Activated CD4-positive, alpha-beta T cell treated with anti-CD3 and anti-CD28 coated beads, Interleukin-2, amount 50 U/mL, for 1 hour (primary cell): ENCODE measurements around the gene PTTG1.

ENCODE experiments used
- DNase-seq: peaks from one replicate; pipeline ENCODE4 v3.0.0-alpha.2; 2020

The PTTG1 gene

DNA sequence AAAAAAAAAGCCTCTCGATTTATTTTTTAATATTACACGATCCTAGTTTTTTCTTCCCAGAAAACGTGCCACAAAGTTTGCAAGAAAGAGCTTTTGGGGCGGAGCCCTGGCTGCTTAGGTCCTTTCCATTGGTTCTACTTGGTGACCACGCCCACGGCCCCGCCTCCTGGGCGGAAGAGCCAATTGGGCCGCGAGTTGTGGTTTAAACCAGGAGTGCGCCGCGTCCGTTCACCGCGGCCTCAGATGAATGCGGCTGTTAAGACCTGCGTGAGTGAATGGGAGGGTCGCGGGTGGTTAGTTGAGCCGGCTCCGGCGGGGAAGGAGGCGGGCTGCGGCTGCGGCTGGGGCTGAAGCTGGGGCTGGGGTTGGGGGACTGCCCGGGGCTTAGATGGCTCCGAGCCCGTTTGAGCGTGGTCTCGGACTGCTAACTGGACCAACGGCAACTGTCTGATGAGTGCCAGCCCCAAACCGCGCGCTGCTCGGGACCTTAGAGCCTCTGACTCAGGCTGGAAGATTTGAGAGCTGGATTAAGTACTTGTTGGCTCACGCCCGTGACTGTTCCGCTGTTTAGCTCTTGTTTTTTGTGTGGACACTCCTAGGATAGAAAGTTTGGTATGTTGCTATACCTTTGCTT lies at the start of gene PTTG1:
TSS of gene PTTG1 (plus strand) at position 231 of the 634 bp plus-strand sequence. CDS start 458 bp downstream, outside the sequence.
- peak; percentile 88 for DNase-seq

GRCh38 chr5:160375166-160375565 lies 46.5 kb upstream of the PTTG1 start:
- no peak for DNase-seq

GRCh38 chr5:160375701-160376100 lies 46.0 kb upstream of the PTTG1 start:
- DNase-seq, result no peak

- DNase-seq, result no peak
These were observed 45.2 kb upstream of the PTTG1 start for GRCh38 chr5:160376416-160376815.

GRCh38 chr5:160377651-160378050 lies 44.0 kb upstream of the PTTG1 start:
- no peak for DNase-seq

DNA sequence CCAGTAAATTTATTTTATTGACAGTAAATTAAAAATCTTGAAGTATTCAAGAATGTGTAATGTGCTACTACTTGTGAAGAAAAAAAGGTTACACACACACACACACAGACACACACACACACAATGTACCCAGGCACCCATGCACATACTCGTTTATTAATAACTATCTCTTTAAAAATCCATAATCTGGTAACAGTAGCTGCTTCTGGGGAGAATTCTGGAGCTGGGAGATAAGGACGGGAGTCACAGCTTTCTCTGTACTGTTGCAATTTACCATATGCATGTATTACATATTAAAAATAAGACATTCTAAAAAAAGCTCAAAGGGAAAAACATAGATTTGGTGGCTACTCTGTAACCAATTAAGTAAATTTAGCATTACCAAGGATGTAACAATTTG lies 43.3 kb upstream of the PTTG1 start:
- no peak for DNase-seq

DNA sequence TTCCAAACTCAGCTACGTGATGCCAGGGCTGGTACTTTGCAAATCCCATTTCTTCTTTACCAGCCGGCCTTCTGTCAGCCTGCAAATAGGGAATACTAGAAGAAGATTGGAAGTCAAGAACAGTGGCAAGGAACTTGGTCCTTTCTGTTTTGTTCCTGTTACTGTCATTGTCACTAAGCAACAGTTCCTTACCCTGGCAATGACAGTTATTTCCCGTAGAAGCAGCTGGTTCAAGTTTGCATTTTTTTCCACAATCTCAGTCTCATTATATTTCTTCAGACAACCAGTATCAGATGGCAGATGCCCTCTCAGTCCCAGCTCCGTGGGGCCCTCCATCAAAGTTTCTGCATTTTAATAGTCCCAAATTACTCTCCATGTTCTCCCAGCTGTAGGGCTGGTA lies 42.1 kb upstream of the PTTG1 start:
- DNase-seq, result no peak

GRCh38 chr5:160380041-160380440 lies 41.6 kb upstream of the PTTG1 start:
- DNase-seq, result no peak

DNA sequence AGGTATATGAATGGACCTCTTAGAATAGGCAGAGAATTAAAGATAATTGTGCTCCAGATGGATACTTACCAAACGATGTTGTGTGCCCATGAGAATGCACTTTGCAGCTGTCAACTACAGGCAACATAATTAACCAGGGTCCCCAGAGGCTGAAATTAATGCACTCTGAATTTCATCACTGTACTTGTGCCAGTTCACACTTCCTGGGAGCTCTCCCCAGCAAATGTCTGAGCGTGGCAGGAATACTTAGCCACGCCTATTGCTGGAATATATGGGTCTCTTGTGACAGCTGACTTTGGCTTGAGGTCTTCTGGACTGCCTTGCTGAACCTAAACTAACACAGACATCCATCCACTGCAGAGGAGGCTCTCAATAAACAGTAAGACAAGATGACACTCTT lies 39.3 kb upstream of the PTTG1 start:
- DNase-seq, result no peak

- no peak for DNase-seq
These were observed 37.0 kb upstream of the PTTG1 start for GRCh38 chr5:160384681-160385080.

GRCh38 chr5:160385496-160385895 lies 36.2 kb upstream of the PTTG1 start:
- no peak for DNase-seq

DNA sequence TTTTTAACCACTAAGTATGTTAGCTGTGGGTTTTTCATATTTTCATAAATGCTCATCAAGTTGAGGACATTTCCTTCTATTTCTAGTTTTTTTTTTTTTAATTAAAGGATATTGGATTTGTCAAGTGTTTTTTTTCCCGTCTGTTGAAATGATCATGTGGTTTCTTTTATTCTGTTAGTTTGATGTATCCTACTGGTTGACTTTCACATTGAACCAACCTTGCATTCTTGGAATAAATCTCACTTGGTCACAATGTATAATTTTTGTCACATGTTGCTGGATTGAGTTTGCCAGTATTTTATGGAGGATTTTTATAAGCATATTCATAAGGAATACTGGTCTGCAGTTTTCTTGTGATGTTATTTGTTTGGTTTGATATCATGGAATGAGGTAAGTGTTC lies 34.2 kb upstream of the PTTG1 start:
- no peak for DNase-seq

DNA sequence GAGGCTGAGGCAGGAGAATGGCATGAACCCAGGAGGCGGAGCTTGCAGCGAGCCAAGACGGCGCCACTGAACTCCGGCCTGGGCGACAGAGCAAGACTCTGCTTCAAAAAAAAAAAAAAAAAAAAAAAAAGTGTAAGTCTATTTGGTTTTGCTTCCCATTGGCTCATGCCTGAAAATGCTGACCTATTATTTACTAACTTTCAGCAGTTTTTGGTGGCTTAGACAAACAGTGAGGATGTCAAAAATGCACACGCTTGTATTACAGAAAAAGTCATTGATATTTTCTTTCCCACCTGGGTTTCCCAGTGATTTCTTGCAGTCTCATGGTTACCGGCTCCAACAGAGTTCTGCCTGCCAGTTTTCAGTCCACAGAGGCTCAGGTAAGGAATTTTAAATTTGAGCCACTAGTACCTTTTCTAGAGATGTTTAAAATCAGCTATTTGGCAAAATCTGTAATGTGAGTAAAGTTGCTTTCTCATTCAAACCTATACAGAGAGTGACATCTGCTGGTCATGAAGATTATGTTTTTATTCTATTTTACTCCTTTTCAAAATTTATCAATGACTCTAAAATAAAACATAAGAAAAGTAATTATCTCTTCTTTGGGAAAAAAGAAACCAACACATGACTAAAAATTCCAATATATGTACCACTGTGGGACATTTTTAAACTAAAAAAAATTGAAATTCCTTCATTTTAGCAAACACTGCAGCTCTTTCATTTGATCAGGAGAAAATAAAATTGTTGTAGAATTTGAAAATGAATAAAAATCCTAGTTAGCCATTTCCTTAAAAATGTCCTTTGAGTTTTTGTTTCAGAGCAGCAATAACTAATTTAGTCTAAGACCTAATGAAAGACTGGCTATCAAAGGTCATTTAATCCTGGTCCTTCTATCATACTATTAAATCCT lies 30.6 kb upstream of the PTTG1 start:
- DNase-seq, result no peak

- no peak for DNase-seq
These were observed 26.5 kb upstream of the PTTG1 start for GRCh38 chr5:160395111-160395510.

DNA sequence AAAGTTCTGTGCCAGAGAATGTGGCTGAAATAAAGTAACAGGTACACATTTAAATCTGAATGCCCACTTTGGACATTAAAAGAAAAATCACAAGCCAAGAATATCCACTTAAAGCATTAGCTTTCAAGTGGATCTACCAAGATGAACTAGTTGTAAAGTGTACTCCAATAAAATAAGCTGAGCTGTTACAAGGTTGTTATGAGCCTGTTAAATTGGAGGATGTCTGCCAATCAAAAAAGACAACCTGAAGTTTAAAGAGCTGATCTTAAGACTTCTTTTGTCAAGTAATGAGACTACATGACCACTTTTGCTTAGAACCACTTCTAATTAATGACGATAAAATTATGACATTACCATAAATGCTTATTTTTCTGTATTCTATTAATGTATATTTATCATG lies 24.2 kb upstream of the PTTG1 start:
- DNase-seq, result no peak

GRCh38 chr5:160398806-160399205 lies 22.8 kb upstream of the PTTG1 start:
- no peak for DNase-seq

- DNase-seq, result peak; percentile 50
These were observed 22.0 kb upstream of the PTTG1 start, which contains the start of gene FAM200C for GRCh38 chr5:160399402-160400353. FAM200C (minus strand) TSS chr5:160400054; CDS start chr5:160395490, 4,564 bp downstream.

DNA sequence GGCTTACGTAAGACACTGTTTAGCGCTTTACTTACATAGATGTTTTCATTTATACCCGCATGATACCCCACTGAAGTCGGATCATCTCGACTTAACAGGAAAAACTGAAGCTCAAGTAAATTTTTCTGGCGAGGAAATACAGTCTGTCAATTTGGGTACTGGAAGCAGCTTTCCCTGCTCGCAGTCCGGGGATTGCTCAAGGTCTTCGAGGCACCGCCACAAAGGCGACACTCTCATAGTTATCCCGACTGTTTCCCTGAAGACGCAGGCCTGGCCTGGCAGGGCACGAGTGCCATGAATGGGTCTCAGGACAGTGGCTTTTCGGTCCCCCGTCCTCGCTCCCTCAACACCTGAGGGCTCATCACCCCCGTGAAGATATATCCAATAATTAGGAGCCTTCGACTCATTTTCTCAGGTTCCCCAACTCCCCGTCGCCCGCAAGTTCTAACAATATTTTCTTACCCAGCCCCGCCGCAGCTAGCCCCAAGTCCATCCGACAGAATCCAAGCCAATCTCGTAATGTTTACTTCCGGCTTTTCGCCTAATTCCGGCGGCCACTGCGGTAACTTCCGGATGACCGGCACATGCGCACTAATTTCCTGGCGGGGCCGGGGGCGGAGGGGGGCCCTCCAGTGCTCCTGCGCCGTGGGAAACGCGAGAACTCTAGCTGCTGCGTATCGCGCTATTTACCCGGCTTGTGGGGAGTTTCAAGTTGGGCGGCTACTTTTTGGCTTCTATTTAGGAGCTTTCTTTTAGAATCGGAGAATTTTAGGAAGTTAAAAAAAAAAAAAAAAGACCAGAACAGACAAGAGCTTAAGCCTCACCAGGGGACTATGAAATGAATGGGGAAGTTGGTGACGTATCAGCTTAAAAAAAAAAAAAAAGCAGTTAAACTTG lies 2.8 kb upstream of the PTTG1 start, which contains the start of gene SLU7:
TSS of gene SLU7 (minus strand) at position 521 of the 897 bp plus-strand sequence. CDS start 3,787 bp downstream, outside the sequence.
- DNase-seq, result peak; percentile 92

DNA sequence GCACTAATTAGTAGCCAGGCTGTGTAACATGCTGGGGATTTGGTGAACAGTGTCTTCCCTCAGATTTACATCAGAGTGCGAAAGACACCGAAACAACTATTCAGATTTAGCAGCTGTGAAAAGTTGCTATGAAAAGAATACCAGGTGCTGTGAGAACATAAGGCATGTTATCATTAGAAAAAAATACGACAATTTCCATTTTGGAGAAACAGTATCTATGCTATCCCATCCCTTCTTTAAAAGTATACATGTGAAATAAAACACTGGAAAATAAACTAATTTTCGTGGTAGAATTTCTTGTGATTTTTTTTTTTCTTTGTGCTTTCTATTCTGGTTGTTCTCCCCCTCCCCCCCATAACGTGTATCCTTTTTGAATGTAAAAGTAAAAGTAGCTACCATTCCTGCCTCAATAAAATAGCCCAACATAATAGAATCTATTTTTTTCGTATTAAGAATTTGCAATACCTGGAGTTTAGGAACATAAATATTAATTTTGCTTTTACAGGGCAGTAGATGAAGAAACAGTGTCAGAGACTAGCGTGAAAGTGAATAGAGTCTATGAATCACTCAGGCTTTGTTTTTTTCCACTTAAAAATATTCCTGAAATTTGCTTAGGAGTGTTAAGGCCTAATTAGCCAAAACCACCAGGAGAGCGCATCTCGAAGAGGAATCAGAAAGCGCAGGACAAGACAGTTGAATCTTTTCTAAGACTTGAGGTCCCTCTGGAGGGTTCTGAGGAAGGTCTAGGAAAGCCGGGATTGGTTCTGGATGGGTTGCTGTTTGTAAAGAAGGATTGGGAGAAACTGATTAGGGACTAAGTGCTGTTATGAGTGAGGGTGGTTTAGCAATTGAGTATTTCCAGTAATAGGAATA lies 2.0 kb upstream of the PTTG1 start:
- DNase-seq, result no peak

DNA sequence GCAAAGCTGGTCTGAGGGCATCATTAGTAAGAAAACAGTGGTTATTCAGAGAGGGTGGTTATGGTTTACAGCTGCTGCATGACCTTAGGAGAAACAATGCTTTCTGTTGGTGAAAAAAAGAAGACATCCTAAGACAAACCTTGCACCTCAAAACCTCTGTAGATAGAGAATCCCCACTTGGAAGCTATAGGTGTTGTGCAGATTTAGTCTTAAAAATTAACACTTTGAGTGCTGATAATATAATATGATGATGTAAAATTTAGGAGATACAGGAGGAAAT lies 1.4 kb upstream of the PTTG1 start:
- no peak for DNase-seq

DNA sequence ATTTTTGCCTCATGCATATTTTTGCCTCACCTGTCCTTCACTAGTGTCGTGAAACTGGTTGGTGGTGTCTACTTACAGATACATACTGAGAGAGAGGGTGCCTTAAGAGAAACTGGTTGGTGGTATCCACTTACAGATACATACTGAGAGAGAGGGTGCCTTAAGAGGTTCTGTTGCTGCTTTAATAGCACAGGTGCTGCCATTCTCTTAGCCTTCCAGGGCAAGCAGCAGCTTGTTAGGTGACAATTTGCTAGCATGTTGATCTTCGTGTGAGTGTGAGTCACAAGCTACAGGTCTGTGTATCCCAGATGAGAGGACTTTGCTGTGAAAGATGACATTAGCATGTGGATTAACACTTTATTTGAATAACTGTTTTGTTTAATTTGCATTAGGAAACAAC lies 1.4 kb downstream of the PTTG1 start:
- no peak for DNase-seq
